Activated naive CD8-positive, alpha-beta T cell (primary cell): ENCODE measurements around the gene ABCB6.

Experiments used
- H3K27ac Mint-ChIP-seq: one replicate; pipeline ENCODE4 v1.8.0; 2021; ENCODE audit warnings: mixed read lengths
- H3K27me3 Mint-ChIP-seq: one replicate; pipeline ENCODE4 v1.8.0; 2021; ENCODE audit warnings: mixed read lengths
- H3K36me3 Mint-ChIP-seq: one replicate; pipeline ENCODE4 v1.8.0; 2021; ENCODE audit warnings: mixed read lengths
- H3K4me1 Mint-ChIP-seq: one replicate; pipeline ENCODE4 v1.8.0; 2021; ENCODE audit warnings: low read depth, mixed read lengths
- H3K4me3 Mint-ChIP-seq: one replicate; pipeline ENCODE4 v1.8.0; 2021; ENCODE audit warnings: mild to moderate bottlenecking, mixed read lengths
- H3K9me3 Mint-ChIP-seq: one replicate; pipeline ENCODE4 v1.8.0; 2021; ENCODE audit warnings: low read depth, mixed read lengths

Gene ABCB6

GRCh38 chr2:219250049-219250781 lies 31.5 kb upstream of the ABCB6 start:
- no peaks in the 10 kb centered on the region for H3K27me3 Mint-ChIP-seq
- peak overlapping the region; percentile 91 for H3K27ac Mint-ChIP-seq
- peaks cover 74% of the 10 kb centered on the region for H3K4me1 Mint-ChIP-seq
- H3K9me3 Mint-ChIP-seq = no peaks in the 10 kb centered on the region
- peaks cover 3% of the 10 kb centered on the region for H3K36me3 Mint-ChIP-seq
- H3K4me3 Mint-ChIP-seq = peak overlapping the region; percentile 97

GRCh38 chr2:219249203-219249980 lies 30.6 kb upstream of the ABCB6 start:
- no peaks in the 10 kb centered on the region for H3K27me3 Mint-ChIP-seq
- H3K4me3 Mint-ChIP-seq = peak overlapping the region; percentile 97
- no peaks in the 10 kb centered on the region for H3K9me3 Mint-ChIP-seq
- H3K4me1 Mint-ChIP-seq = peaks cover 74% of the 10 kb centered on the region
- H3K27ac Mint-ChIP-seq = peak overlapping the region; percentile 90
- peaks cover 3% of the 10 kb centered on the region for H3K36me3 Mint-ChIP-seq

DNA sequence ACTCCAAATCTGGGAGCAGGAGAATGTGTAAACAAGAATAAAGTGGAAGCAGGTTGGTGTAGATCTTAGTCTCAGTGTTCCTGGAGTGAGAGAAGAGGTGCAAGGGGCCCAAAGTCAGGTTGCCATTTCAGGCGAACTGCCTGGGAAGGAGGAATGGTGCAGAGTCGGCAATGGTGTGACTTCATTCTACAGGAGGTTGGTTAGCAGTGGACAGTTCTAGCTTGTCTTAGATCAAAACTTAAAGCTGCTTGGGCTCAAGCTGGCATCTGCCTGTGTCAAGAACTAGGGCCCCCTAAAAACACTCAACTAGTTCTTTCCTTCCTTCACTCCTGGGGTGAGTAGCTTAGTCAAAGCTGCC lies 30.1 kb upstream of the ABCB6 start:
- Mint-ChIP-seq H3K9me3 (no peaks in the 10 kb centered on the region), H3K36me3 (peaks cover 3% of the 10 kb centered on the region), H3K4me3 (peak overlapping the region; percentile 97), H3K27me3 (no peaks in the 10 kb centered on the region), H3K4me1 (peaks cover 77% of the 10 kb centered on the region), H3K27ac (peak overlapping the region; percentile 90)

- H3K36me3 Mint-ChIP-seq = peaks cover 3% of the 10 kb centered on the region
- H3K27me3 Mint-ChIP-seq = no peaks in the 10 kb centered on the region
- peaks cover 79% of the 10 kb centered on the region for H3K4me1 Mint-ChIP-seq
- peak overlapping the region; percentile 88 for H3K27ac Mint-ChIP-seq
- H3K9me3 Mint-ChIP-seq = no peaks in the 10 kb centered on the region
- H3K4me3 Mint-ChIP-seq = peak overlapping the region; percentile 97
Observed at GRCh38 chr2:219247678-219248642, 29.2 kb upstream of the ABCB6 start.

- no peaks in the 10 kb centered on the region for H3K9me3 Mint-ChIP-seq
- peak overlapping the region; percentile 97 for H3K4me3 Mint-ChIP-seq
- H3K36me3 Mint-ChIP-seq = peaks cover 3% of the 10 kb centered on the region
- H3K27ac Mint-ChIP-seq = peak overlapping the region; percentile 97
- H3K4me1 Mint-ChIP-seq = peaks cover 68% of the 10 kb centered on the region
- no peaks in the 10 kb centered on the region for H3K27me3 Mint-ChIP-seq
Observed at GRCh38 chr2:219246559-219246958, 27.8 kb upstream of the ABCB6 start.

- Mint-ChIP-seq H3K27ac (peak overlapping the region; percentile 97), H3K36me3 (peaks cover under 1% of the 10 kb centered on the region), H3K27me3 (no peaks in the 10 kb centered on the region), H3K4me1 (peaks cover 61% of the 10 kb centered on the region), H3K9me3 (no peaks in the 10 kb centered on the region), H3K4me3 (peak overlapping the region; percentile 97)
Observed at GRCh38 chr2:219245899-219246230, 27.1 kb upstream of the ABCB6 start.

- Mint-ChIP-seq H3K27me3 (no peaks in the 10 kb centered on the region), H3K4me3 (peak within 1 kb of the TSS; percentile 97), H3K36me3 (no peaks in the 10 kb centered on the region), H3K9me3 (no peaks in the 10 kb centered on the region), H3K27ac (peak within 1 kb of the TSS; percentile 97), H3K4me1 (peaks cover 56% of the 10 kb centered on the region)
Observed at GRCh38 chr2:219245148-219245898, 26.6 kb upstream of the ABCB6 start, which contains the start of the genes GLB1L and STK16. GLB1L (minus strand) TSS chr2:219245444; CDS start chr2:219243573, 1,871 bp downstream. STK16 (plus strand) TSS chr2:219245479; CDS start chr2:219246000, 521 bp downstream.

GRCh38 chr2:219244789-219245147 lies 26.0 kb upstream of the ABCB6 start:
- Mint-ChIP-seq H3K4me3 (peak overlapping the region; percentile 97), H3K36me3 (no peaks in the 10 kb centered on the region), H3K27me3 (no peaks in the 10 kb centered on the region), H3K27ac (peak overlapping the region; percentile 97), H3K9me3 (no peaks in the 10 kb centered on the region), H3K4me1 (peaks cover 50% of the 10 kb centered on the region)

GRCh38 chr2:219243291-219243761 lies 24.6 kb upstream of the ABCB6 start:
- Mint-ChIP-seq H3K4me3 (peak overlapping the region; percentile 53), H3K36me3 (no peaks in the 10 kb centered on the region)

DNA sequence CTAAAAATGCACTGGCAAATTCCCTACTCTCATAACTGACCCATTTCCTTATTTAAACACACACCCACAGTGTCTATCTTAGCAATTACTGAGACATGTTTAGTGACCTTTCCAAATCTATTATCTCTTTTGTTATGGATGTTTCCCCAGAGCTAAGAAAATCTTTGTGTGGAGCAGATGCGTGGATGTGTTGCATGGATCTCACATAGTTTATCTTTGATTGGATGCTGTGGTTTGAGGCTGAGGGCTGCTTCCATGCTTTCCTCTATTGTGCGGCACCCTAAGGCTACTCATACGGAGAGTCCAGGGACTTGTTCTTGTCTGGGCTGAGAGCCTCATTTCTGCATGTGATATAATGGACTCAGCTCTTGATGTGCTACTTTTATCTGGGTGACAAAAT lies 15.6 kb upstream of the ABCB6 start:
- H3K27me3 Mint-ChIP-seq = no peaks in the 10 kb centered on the region
- H3K27ac Mint-ChIP-seq = peak overlapping the region; percentile 29
- no peak overlapping the region for H3K4me3 Mint-ChIP-seq
- peaks cover 35% of the 10 kb centered on the region for H3K4me1 Mint-ChIP-seq
- no peaks in the 10 kb centered on the region for H3K9me3 Mint-ChIP-seq
- H3K36me3 Mint-ChIP-seq = peaks cover 2% of the 10 kb centered on the region

More at GRCh38 chr2:219243291-219243761, 24.6 kb upstream of the ABCB6 start:
- H3K9me3 Mint-ChIP-seq = no peaks in the 10 kb centered on the region
- H3K4me1 Mint-ChIP-seq = peaks cover 36% of the 10 kb centered on the region
- no peak overlapping the region for H3K27ac Mint-ChIP-seq
- H3K27me3 Mint-ChIP-seq = no peaks in the 10 kb centered on the region

GRCh38 chr2:219230059-219230540 lies 11.3 kb upstream of the ABCB6 start:
- peak overlapping the region; percentile 96 for H3K4me3 Mint-ChIP-seq
- no peaks in the 10 kb centered on the region for H3K27me3 Mint-ChIP-seq
- peaks cover 57% of the 10 kb centered on the region for H3K4me1 Mint-ChIP-seq
- H3K36me3 Mint-ChIP-seq = peaks cover 4% of the 10 kb centered on the region
- H3K9me3 Mint-ChIP-seq = no peaks in the 10 kb centered on the region
- peak overlapping the region; percentile 98 for H3K27ac Mint-ChIP-seq

DNA sequence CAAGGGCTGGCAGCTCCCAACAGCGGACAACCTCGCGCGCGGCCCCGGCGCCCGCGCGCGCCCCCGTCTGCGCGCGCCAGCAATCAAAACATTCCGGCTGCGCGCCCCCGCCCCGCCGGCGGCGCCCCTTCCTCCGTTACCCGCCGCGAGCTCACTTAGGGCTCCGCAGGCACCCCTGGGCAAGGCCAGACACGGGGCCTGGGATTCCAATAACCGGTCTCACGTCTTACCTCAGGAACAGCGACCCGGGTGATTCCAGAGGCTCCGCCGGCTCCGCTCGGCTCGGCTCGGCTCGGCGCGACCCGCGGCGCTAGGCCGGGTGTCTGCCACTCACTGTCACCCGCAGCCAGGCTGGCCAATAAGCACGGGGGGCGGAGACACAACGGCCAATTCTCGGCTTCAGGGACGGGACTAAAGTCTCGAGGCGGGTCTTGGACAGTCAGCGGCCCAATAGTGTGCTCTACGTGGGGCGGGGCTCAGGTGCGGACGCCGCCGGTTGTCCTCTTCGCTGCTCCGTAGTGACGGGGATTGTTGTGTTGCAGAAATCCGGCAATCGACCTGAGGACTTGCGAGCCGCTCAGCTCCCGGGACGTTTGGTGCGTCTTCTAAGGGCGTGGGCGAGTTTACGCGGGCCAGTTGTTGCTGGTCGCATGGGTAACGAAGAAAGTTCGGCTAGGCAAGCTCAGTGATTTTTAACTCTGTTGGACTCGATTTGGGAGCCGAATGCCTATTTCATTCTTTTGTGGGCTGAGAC lies 10.7 kb upstream of the ABCB6 start, which contains the start of the genes ANKZF1 and ATG9A:
Gene ANKZF1, plus strand, starts transcription at position 502 of the 754 bp plus-strand sequence. CDS start 452 bp downstream, outside the sequence.
Gene ATG9A, minus strand, starts transcription at position 332 of the 754 bp plus-strand sequence. CDS start 1,612 bp downstream, outside the sequence.
- H3K4me1 Mint-ChIP-seq = peaks cover 57% of the 10 kb centered on the region
- no peaks in the 10 kb centered on the region for H3K9me3 Mint-ChIP-seq
- peaks cover 6% of the 10 kb centered on the region for H3K36me3 Mint-ChIP-seq

GRCh38 chr2:219228911-219229304 lies 10.2 kb upstream of the ABCB6 start:
- Mint-ChIP-seq H3K27me3 (no peaks in the 10 kb centered on the region), H3K9me3 (no peaks in the 10 kb centered on the region), H3K27ac (peak overlapping the region; percentile 6), H3K36me3 (peaks cover 6% of the 10 kb centered on the region), H3K4me1 (peaks cover 56% of the 10 kb centered on the region), H3K4me3 (peak overlapping the region; percentile 85)

More for the DNA sequence above, 10.7 kb upstream of the ABCB6 start, which contains the start of the genes ANKZF1 and ATG9A:
- H3K27me3 Mint-ChIP-seq = no peaks in the 10 kb centered on the region
- peak within 1 kb of the TSS; percentile 98 for H3K27ac Mint-ChIP-seq
- H3K4me3 Mint-ChIP-seq = peak within 1 kb of the TSS; percentile 96
